ENCODE data around the gene FHOD3. TPM values are rescaled to one million over a fixed set of nuclear protein-coding genes. Genes with fewer than 3 reads are reported as not detected.

The FHOD3 gene
- polyA plus RNA-seq, 1 experiment: 41.1 TPM

GRCh38 chr18:36303211-36303844 is 5.8 kb downstream of the FHOD3 start:
- TF ChIP-seq CTCF (IDR thresholded peaks at IDR 0.05; ENCODE audit: low read depth, low read length): no peak
- DNase-seq (ENCODE audit: low read depth, low spot score): no peak
- H3K9me3 ChIP-seq (ENCODE audit: control insufficient read depth, insufficient read depth, low read length): no peaks in the 10 kb centered on the region
- POLR2A ChIA-PET: no interaction called here
- CTCF ChIA-PET: interaction anchor here (1.2 kb wide), 1 partner anchor 19 kb away, joined by 3 read pairs; no protein-coding TSS in a partner anchor
- peaks cover 3% of the 10 kb centered on the region for H3K27me3 ChIP-seq (ENCODE audit: control insufficient read depth, insufficient read depth, low read length)
- H3K27ac ChIP-seq (ENCODE audit: low read depth, low read length): no peak overlapping the region
- no peak overlapping the region for H3K4me3 ChIP-seq (ENCODE audit: low read depth, low read length)

- TF ChIP-seq CTCF (IDR thresholded peaks at IDR 0.05; ENCODE audit: low read depth, low read length): no peak
- peaks cover 3% of the 10 kb centered on the region for H3K27me3 ChIP-seq (ENCODE audit: control insufficient read depth, insufficient read depth, low read length)
- no peak overlapping the region for H3K4me3 ChIP-seq (ENCODE audit: low read depth, low read length)
- DNase-seq (ENCODE audit: low read depth, low spot score): no peak
- ChIA-PET POLR2A (no interaction called here), CTCF (interaction anchor here (0.5 to 1.4 kb wide), 3 partner anchors 21 to 384 kb away, joined by 3 to 6 read pairs (median 3); partner anchors contain the start of gene MOCOS)
- H3K27ac ChIP-seq (ENCODE audit: low read depth, low read length): no peak overlapping the region
- no peaks in the 10 kb centered on the region for H3K9me3 ChIP-seq (ENCODE audit: control insufficient read depth, insufficient read depth, low read length)
Observed at GRCh38 chr18:36304723-36305122, 7.2 kb downstream of the FHOD3 start.

GRCh38 chr18:36305375-36305774 is 7.9 kb downstream of the FHOD3 start:
- no peaks in the 10 kb centered on the region for H3K9me3 ChIP-seq (ENCODE audit: control insufficient read depth, insufficient read depth, low read length)
- H3K27ac ChIP-seq (ENCODE audit: low read depth, low read length): no peak overlapping the region
- DNase-seq (ENCODE audit: low read depth, low spot score): no peak
- H3K27me3 ChIP-seq (ENCODE audit: control insufficient read depth, insufficient read depth, low read length): peaks cover 3% of the 10 kb centered on the region
- ChIA-PET POLR2A (no interaction called here), CTCF (no interaction called here)
- H3K4me3 ChIP-seq (ENCODE audit: low read depth, low read length): no peak overlapping the region
- no peak for TF ChIP-seq CTCF (IDR thresholded peaks at IDR 0.05; ENCODE audit: low read depth, low read length)

GRCh38 chr18:36307513-36307912 is 10.0 kb downstream of the FHOD3 start:
- H3K9me3 ChIP-seq (ENCODE audit: control insufficient read depth, insufficient read depth, low read length): no peaks in the 10 kb centered on the region
- DNase-seq (ENCODE audit: low read depth, low spot score): peak; percentile 41

More at GRCh38 chr18:36307513-36307912, 10.0 kb downstream of the FHOD3 start:
- TF ChIP-seq CTCF (IDR thresholded peaks at IDR 0.05; ENCODE audit: low read depth, low read length): no peak
- ChIA-PET CTCF (interaction anchor here (0.6 kb wide), 1 partner anchor 239 kb away, joined by 3 read pairs; no protein-coding TSS in a partner anchor), POLR2A (interaction anchor here (1.2 kb wide), 1 partner anchor 10 kb away, joined by 3 read pairs; the partner anchor contains the start of gene FHOD3)
- Histone ChIP-seq H3K27ac (ENCODE audit: low read depth, low read length) (no peak overlapping the region), H3K4me3 (ENCODE audit: low read depth, low read length) (no peak overlapping the region), H3K27me3 (ENCODE audit: control insufficient read depth, insufficient read depth, low read length) (peaks cover 3% of the 10 kb centered on the region)

All from AG04450 (cell line).